K562 (cell line): ENCODE measurements around the gene GLMP. TPM values are rescaled to one million over a fixed set of nuclear protein-coding genes. Genes with fewer than 3 reads are reported as not detected.

Experiments
- DEAF1 ChIP-seq: fragments of 450-650 bp; formaldehyde crosslinking; IDR thresholded peaks from 2 replicates; pipeline ENCODE4 v1.4.0; 2020; ENCODE audit warnings: mild to moderate bottlenecking, moderate library complexity
- ELF1 ChIP-seq: fragments of 200-800 bp; sonication (Bioruptor generic); IDR thresholded peaks from 2 replicates; pipeline ENCODE4 v1.6.1; 2016; ENCODE audit warnings: missing genetic modification characterization, missing compliant biosample characterization
- HBP1 ChIP-seq: fragments of 450-650 bp; formaldehyde crosslinking; IDR thresholded peaks from 2 replicates; pipeline ENCODE4 v1.4.0; 2022; ENCODE audit warnings: missing genetic modification characterization
- KDM4B ChIP-seq, 2 experiments: fragments of 450-650 bp in 1 of 2; sonication (generic) in 1 of 2; IDR thresholded peaks; 2 replicates each; pipeline ENCODE4 v1.6.1; 2016 to 2017; ENCODE audit warnings: borderline replicate concordance in 2 of 2, antibody characterized with exemption in 1 of 2, low read depth in 1 of 2, mild to moderate bottlenecking in 1 of 2
- NUFIP1 ChIP-seq: fragments of 450-650 bp; IDR thresholded peaks from 2 replicates; pipeline ENCODE4 v1.6.1; 2018; ENCODE audit not compliant: partially characterized antibody
- POLR2B ChIP-seq: fragments of 450-650 bp; IDR thresholded peaks from 2 replicates; pipeline ENCODE4 v1.6.1; 2018; ENCODE audit warnings: low read depth; ENCODE audit not compliant: partially characterized antibody
- RBM39 ChIP-seq: fragments of 200-400 bp; formaldehyde crosslinking; optimal IDR thresholded peaks from 2 replicates; pipeline ENCODE3; 2018; ENCODE audit warnings: low read depth, low read length
- REST ChIP-seq, 2 experiments: fragments of 450-650 bp; formaldehyde crosslinking in 1 of 2; IDR thresholded peaks; 2 replicates each; pipeline versions ENCODE4 v1.4.0 to v1.6.1; 2014 to 2020; ENCODE audit warnings: mild to moderate bottlenecking in 2 of 2, borderline replicate concordance in 1 of 2, low read depth in 1 of 2
- SMAD3 ChIP-seq: fragments of 450-650 bp; formaldehyde crosslinking; conservative IDR thresholded peaks from 2 replicates; pipeline ENCODE4 v1.4.0; 2020; ENCODE audit warnings: mild to moderate bottlenecking
- SNIP1 ChIP-seq: fragments of 450-650 bp; IDR thresholded peaks from 2 replicates; pipeline ENCODE4 v1.7.1; 2017; ENCODE audit warnings: low read depth, mild to moderate bottlenecking
- TAF1 ChIP-seq: IDR thresholded peaks from 2 replicates; pipeline ENCODE4 v1.6.1; 2011; ENCODE audit warnings: mild to moderate bottlenecking, low read length, moderate library complexity; ENCODE audit not compliant: insufficient read depth, control insufficient read depth, severe bottlenecking; ENCODE audit errors: extremely low read depth
- UBTF ChIP-seq, 2 experiments: IDR thresholded peaks; 2 replicates each; pipeline ENCODE4 v1.6.1; 2012; ENCODE audit warnings: improper control_type of control experiment in 2 of 2, low read depth in 2 of 2, low read length in 2 of 2, borderline replicate concordance in 1 of 2
- polyA plus RNA-seq, 8 experiments: library from polyadenylated mRNA; depleted of rRNA in 4 of 8; stranded (reverse) in 5 of 8; unstranded in 3 of 8; fragments of >200 nt; fragmentation: Nextera tagmentation in 2 of 8; fragmentation: Illumina TruSeq in 1 of 8; extraction: Ambion mirVana in 2 of 8; extraction: Trizol in 1 of 8; gene quantifications; 2 replicates each; pipeline versions ENCODE4 v1.2.1 to v1.2.3, GENCODE V29; 2011 to 2014; ENCODE audit warnings: inconsistent platforms in 1 of 8, missing spikeins in 1 of 8
- total RNA-seq, 7 experiments: library from RNA; depleted of rRNA in 6 of 7; stranded (reverse); fragments of >200 nt in 6 of 7; fragmentation: Illumina TruSeq in 2 of 7; extraction: Trizol in 2 of 7; gene quantifications; 2 replicates each; pipeline versions ENCODE4 v1.2.1 to v1.2.3, GENCODE V29; 2011 to 2021; ENCODE audit warnings: low replicate concordance in 1 of 7

GLMP gene
- total and polyA plus RNA-seq, 9 of the 15 experiments (the other 6 are each of a cell fraction or from before 2014, with no cell fraction given) = 8.3 to 28.2 (median 22.4) TPM

- TF ChIP-seq REST (IDR thresholded peaks at IDR 0.05; ENCODE audit: borderline replicate concordance) (no peak), REST (CRISPR knock-in tag; IDR thresholded peaks at IDR 0.05; ENCODE audit: low read depth) (no peak), POLR2B (peak; percentile 97), DEAF1 (CRISPR knock-in tag) (no peak), TAF1 (peak; percentile 92), ELF1 (tag) (peak; percentile 92), UBTF (IDR thresholded peaks at IDR 0.05; ENCODE audit: borderline replicate concordance in 1 of 2, low read depth in 2 of 2, low read length in 2 of 2) (peak in 1 of 2 experiments; percentile 42; a peak in 1 of 4 replicates), NUFIP1 (no peak), HBP1 (no peak), SNIP1 (no peak), RBM39 (no peak), SMAD3 (0 out of 2 replicates have a peak, but pooled peaks have one; percentile 51), KDM4B (IDR thresholded peaks at IDR 0.05; ENCODE audit: borderline replicate concordance in 2 of 2, low read depth in 1 of 2) (peak in 1 of 2 experiments; percentile 29; a peak in 1 of 4 replicates)
Observed at GRCh38 chr1:156282479-156283222, 12.8 kb downstream of the GLMP start, which contains the start of gene SMG5 (continued).
